Measurements from ENCODE around the gene EMX2.
"Not testable (repeated sequence)": the region's sequence is repeated elsewhere in the genome, so short reads cannot be mapped to it uniquely, and the experiment has no call there.

EMX2 gene

DNA sequence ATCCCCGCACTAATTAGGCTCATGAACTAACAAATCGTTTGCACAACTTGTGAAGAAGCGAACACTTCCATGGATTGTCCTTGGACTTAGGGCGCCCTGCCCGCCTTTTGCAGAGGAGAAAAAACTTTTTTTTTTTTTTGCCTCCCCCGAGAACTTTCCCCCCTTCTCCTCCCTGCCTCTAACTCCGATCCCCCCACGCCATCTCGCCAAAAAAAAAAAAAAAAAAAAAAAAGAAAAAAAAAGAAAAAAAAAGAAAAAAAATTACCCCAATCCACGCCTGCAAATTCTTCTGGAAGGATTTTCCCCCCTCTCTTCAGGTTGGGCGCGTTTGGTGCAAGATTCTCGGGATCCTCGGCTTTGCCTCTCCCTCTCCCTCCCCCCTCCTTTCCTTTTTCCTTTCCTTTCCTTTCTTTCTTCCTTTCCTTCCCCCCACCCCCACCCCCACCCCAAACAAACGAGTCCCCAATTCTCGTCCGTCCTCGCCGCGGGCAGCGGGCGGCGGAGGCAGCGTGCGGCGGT lies at the start of gene EMX2:
Gene EMX2, plus strand, starts transcription at position 41 of the 519 bp plus-strand sequence. CDS start 522 bp downstream, outside the sequence.
- DNase-seq = peak; percentile 55

DNA sequence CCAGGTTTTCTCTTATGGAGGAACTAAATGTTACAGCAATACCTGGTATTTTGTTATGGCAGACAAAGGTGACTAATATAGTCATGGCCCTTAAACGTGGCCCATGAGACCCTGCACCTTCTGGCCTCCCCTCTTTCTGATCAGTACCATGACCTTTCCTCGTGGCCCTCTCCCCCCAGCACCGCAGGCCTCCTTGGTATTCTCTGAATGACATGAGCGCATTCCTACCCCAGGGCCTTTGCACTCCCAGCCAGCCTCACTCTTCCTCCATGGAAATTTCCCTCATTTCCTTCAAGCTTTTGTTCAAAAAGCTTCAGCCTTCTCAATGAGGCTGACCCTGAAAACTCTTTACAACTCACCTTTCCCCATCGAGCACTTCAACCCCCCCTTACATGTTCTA lies 46.5 kb upstream of the EMX2 start:
- no peak for DNase-seq

DNA sequence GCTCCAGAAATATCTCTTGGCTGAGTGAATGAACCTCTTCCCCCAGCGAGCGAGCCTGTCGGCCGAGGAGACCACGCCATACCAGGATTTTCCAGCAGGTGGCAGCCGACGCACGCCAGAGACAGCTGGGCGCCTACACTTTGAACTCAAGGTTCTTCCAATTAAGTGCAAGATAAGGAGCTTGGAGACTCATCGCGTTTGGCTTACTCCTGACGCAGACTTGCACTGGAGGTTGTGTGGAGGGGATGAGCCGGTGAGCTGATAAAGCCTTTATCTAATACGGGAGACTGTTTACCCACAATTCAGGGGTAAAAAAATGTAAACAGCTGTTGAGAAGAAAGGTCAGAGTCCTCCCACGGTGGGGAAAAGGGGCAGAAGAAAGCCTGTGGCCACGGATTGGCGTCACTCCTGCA lies 45.9 kb upstream of the EMX2 start:
- peak; percentile 82 for DNase-seq

DNA sequence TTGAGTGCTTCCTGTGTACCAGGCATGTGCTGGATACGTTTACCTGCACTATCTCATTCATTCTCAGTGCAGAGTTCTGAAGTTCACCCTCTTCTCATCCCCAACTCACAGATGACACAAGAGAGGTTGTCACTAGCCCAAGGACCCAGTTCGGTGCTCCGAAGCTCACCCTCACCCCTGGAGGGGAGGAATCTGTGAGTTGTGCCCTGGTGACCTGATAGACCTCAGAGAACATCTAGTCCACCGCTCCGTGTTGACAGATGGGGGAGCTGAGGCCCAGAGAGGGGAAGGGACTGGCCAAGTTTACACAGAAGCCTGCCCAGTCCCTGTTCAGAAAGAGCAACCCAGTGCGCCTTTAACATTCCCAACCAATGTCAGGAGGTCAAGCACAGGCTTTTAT lies 44.8 kb upstream of the EMX2 start:
- DNase-seq = no peak

DNA sequence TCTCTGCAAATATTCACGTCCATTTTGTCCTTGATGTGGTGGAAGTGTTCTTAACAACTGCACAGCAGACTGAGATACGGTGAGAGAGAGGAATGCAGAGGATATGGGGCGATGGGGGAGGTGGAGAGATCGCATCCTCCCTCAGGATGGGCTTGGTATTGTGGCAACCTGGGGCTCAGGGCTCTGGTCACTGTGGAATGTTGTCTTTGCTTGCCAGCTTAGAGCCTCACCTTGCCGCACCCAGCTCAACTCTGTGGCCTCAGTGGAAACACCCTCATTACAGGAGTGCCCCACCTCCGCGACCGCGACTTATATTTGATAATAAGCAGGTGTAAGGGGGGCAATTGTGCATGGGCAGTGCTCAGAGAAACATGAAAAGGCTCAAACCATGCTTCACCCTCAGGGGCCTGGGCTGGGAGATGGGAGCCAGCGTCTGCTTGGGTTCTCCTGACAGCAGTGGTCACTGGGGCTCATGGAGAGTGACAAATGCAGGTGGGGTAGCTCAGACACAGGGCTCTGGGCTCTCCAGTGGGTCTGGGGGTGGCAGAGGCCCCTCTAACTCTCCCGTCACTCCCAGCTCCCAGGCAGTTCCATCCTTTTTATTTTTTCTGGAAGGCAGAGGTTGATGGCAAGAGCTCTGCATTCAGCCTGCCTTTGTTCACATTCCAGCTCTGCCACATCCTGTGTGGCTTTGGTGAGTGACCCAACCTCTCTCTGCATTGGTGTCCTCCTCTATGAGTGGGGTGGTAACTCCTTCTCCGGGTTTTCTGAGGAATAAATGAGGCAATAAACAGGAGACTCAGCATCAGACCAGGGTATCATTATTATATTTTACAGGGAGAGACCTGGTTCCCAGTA lies 43.1 kb upstream of the EMX2 start:
- DNase-seq = no peak

DNA sequence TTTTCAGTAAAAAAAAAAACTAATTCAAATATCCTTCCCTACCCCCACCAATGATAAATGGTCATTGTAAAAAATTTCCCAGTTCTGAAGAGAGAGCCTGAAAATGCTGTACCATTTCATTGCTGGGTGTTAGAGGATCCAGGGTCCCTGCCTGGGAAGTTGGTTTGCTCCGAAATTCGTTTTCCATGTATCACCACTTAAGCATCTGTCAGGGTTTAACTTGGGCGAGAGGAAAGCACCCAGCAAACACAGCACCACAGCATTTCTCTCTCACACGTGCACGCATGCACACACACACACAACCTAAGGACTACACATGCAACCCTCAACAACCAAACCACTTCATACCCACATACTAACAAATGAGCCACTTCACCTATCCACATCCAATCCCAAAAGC lies 42.1 kb upstream of the EMX2 start:
- no peak for DNase-seq

DNA sequence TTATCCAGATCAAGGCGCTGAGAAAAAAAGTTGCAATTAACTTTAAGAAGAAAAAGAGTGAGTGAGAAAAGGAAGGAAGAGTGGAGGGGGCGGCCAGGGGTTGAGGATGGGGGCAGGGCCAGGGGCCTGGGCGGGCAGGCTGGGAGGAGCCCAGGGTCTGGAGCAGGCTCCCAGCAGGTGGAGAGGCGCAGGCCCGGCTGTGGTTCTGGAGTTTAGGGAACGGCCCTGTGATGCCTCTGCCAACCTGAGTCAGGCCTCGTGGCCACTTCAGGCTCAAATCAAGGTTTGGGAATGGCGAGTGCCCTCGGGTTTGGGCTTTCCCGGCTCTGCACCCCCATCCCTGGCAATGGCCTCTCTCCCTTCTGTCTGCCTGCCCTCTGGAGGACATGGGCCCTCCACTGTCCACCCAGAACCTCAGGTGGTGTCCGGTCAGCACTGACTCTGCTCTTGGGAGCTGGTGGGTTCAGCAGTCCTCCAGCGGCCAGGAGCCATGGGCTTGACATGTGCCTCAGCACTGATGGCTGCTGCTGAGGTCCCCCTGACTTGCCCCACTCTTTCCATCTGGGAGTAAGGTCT lies 41.0 kb upstream of the EMX2 start:
- DNase-seq = no peak

DNA sequence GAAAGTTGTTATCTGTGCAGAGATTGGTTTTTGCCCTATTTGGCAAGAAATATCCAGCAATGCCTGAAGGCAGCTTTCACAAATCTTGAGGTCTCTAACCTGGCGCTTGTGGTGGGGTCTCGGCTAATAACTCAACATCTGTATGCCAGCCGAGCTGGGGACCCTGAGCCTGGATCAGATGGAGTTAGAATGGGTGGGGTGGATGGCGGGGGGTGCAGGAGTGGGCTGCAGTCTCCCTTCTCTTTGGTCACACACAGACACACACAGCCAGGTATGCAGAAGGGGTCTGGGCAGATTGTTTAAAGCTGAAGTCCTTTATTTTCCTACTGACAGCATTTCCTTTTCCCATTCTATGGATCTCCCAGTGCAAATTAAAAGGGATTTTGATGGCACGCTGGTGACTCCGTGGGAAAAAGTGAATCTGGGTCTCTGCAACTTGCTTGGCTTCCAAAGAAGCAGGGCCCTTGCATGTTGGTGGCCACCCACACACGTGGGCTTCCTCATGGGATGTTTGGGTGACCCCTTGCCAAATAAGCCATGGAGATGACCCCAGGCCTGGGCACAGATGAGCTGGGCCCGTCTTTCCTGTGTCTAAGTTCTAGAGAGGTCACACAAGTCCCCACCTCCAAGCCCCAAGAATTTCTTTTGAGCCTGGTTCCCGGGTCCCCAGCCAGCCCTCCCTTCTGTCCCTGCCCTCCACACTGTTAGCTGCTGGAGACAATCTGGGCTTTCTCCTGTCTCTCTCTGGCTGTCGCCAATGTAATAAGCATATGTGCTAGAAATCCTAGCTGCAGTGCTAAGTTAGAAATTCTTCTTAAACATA lies 39.9 kb upstream of the EMX2 start:
- no peak for DNase-seq

DNA sequence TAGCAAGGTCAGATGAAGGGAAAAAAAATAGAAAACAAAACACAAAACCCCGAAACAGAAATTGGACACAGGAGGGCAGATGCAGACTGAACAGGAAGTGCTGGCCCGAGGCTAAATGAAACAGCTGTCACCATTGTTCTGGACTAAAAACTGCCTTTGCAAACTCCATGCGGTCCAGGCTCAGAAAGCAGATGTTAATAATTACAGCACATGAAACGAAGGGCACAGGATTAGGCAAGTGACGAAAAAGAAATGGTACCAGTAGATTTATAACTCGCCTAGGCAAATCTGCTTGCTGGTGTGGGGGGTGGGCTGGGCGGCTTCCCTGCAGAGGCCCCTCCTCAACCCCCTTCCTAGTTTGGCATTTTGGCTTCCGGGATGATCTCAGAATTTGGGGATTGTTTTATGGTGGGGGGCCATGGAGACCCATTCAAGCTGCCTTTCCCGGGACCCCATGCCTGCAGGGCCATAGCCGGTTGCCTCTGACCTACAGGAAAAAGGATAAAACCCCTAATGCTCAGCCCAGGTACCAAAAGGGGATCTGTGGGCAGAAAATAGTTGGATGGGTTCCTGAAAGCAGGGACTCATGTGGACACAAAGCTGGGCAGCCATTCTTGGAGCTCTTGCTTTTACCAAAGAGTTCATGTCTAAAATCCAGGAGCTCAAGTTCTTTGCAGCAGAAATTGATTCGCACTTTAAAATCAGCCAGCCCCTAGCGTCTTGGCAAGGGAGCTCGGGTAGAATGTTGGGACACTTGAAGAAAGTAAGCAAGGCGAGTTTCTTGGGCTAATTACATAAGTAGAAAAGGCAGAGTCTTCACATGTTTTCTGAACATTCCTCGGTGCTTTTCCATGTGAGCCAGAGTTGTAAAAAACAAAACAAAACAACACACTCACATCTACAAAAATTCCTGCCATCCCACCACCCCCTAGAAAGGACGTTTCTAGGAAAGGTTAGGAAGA lies 39.0 kb upstream of the EMX2 start:
- peak; percentile 65 for DNase-seq

DNA sequence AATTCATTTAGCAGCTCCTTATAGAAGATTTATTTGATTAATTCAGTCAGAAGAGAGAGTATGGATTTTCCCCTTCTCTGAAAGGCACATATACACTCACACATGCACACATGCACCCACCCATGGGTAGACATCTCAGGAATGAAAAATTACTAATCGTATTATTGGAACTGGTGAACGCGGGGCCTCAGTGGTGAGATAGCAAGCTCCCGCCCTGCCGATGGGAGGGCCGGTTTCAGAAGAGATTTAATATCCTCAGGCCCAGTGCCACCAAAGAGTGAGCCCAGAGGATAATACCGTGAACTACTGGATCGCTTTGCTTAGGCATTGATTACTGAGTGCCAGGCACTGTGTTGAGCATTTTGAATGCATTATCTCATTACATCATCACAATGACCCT lies 38.0 kb upstream of the EMX2 start:
- DNase-seq = no peak

DNA sequence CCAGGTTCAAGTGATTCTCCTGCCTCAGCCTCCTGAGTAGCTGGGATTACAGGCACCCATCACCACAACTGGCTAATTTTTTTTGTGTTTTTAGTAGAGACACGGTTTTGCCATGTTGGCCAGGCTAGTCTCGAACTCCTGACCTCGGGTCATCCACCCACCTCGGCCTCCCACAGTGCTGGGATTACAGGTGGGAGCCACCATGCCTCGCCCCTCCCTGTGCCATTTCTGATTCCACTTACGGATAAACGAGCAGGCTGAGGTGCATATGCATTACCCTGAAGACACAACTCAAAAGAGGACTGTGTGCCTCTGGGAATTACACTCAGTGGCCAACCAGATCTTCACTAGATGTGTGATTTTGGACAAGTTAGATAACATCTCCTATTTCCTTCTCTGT lies 35.5 kb upstream of the EMX2 start:
- DNase-seq = not testable (repeated sequence)

DNA sequence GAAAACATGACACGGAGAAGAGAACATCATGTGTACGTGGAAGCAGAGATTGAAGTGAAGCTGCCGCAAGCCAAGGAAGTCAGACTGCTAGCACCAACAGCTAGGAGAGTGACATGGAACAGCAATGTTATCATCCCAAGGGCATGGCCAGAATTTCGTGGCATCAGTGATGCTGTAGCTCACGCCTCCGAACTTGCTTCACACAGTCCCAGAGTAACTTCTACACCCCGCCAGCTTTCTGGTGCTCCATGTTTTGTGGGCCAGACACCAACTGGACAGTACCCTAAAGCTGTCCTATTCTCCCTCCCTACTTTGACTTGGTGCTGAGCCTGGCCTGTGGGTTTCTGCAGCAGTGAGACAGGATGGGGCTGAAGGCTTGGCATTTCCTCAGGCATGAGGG lies 33.0 kb upstream of the EMX2 start:
- DNase-seq = no peak

DNA sequence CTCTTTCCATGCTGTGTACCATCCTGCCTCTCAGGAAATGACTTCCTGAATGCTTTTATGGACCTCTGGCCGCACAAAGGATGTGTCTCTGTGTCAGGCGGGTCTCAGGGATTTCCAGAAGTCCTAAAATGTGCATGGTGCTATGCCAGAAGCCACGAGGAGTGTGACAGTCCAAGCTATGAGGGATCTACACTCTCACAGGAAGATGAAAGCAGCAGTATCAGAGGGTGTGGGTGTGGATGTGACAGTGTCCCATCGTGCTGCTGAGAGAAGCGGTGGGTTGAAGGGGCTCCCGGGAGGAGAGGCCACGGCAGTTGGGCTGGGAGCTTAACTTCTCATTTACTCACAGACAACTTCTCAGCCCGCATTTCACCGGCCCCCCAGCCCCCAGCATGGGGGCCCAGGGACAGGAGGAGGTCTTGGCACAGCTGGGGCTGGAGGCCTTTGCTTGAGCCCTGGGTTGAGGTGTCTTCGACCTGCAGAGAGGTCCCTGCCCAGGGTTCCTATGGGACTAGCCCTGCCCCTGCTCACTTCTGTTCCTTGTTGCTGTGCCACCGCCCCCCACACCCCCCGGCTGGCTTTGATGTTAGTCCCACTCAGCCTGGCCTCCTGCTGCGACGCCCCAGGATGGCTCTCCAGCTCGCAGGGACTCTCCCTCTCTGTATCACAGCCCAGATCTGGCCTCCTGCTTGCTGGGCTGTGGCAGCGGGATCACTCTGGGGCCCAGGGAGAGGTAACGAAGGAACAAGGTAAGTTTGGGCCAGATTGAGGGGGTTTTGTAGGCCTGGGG lies 30.8 kb upstream of the EMX2 start:
- no peak for DNase-seq

DNA sequence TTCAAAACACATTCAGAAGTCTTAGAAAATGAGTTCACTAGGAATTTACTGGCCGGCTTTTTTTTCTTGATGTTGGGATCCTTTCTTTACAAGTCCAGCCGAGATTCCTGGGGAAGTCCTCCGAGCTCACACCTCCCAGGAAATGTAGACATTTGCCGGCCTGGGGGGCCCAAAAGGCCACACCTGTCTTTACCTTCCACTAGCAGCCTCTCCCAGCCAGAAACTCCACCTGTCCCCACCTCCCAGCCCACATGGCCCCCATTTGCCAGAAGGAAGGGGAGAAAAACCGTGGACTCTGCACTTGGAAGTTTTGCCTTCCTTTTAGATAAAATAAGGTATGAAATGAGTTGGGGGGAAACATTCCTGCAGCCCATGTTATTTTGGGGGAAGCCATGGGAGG lies 27.6 kb upstream of the EMX2 start:
- no peak for DNase-seq

DNA sequence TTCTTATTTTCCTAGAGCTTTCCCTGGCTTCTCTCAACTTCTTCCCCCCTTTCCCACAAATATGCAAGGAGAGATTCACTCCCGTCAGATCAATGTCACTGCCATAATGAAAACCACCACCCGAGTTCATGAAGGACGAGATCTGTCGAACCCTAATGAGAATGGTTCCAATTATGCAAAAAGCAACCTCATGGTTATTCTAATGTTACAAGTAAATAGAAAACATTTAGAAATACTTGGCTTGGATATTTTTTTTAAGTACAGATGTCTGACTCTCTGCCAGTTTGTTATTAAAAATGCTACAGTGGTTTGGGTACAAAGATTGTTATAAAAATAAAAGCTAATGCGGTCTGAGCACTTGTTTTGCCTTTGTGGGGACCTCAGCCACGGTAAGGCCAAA lies 25.9 kb upstream of the EMX2 start:
- DNase-seq = no peak

DNA sequence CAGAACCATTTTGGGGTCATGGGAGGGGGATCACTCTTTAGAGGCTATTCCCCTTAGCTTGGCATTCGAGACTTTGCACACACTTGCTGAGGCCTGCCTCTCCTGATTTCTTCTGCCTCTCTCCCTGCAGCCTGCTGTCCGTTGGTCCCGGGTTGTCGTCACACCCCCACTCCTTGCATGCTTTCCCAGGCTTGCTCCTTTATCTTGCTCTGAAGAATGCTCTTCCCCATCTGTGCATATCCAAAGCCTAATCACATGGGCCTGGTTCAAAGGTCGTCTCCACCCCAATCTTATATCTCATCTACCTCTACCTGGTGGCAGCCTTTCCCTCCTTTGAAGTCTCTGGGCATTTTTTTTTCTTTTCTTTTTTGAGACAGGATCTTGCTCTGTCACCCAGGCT lies 24.3 kb upstream of the EMX2 start:
- no peak for DNase-seq

DNA sequence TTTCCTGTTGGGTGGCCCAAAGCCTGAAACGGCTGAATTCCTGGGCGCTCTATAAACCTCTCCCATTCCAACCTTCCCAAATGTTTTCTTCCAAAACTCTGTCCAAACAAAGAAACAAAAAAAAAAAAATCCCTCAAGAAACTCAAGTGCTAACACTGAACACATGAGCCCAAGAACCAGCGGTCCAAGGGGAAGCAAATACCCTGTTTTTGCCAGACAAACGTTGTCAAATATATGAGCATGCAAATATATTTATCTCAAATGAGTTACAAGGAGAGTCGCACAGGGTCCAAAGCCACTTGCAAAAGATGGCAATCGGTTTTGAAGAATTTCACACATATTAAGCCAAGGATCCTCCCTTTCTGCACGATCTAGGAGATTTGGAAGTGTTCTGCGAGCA lies 23.3 kb upstream of the EMX2 start:
- DNase-seq = no peak

DNA sequence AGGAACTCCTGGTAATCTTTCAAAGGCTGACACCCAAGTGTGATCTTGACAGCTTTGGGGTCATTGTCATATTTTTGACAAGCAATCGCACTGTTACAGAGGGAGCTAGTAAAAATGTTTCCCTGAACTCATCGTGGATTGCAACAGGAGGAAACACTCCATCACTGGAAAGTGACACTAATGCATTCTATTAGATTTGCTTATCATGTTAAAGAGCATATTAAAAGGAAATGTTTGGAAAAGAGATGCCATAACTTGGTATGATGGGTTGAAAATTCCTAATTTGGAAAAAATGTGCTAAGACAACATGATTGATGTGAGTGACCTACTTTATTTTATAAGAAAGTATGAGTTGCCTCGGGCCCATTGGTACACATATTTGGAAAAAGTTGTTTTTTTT lies 22.7 kb upstream of the EMX2 start:
- DNase-seq = peak; percentile 40

DNA sequence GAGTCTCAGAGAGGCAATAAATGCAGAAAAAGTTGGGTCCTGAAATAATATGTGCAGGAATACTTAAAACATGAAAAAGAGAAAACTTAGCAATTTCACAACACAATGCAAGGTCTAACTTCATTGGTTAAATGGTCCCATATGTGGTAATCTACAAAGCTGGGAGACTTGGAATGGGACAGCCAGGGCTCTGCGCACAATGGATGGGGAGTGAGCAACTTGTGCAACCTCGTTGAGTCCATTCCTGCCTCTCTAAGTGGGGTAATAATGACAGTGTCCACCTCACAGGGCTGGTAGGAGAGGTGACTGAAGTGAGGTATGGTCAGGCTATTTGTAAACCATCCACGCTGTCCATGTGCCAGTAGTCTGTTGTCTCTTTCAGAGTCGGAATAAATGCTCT lies 11.8 kb upstream of the EMX2 start:
- DNase-seq = no peak

DNA sequence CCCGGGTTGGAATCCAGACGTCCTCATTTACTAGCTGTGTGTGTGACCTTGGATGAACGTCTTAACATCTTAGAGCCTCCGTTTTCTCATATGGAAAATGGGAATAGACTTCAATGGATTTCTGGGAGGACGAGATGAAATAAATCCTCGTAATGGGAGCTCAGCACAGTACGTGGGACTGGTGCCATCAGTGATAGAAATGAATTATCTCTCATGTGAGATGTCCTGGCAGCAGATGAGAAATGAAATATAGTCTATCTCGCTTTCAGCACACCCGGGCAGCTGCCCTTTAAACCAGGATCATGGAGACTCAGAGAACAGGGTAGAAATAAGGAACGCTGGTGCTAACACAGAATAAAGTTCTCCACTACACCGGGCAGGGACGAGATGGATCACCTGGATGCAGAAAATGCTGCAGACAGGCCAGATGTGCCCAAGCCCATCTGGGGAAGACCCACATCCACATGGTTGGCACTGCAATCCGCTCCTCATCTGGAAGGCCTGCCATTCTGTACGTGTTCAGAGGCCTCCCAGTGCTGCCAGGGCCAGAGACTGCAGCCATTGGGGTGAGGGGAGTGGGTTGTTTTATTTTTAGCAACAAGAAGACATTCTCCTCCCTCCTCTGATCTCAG lies 11.1 kb upstream of the EMX2 start:
- no peak for DNase-seq

DNA sequence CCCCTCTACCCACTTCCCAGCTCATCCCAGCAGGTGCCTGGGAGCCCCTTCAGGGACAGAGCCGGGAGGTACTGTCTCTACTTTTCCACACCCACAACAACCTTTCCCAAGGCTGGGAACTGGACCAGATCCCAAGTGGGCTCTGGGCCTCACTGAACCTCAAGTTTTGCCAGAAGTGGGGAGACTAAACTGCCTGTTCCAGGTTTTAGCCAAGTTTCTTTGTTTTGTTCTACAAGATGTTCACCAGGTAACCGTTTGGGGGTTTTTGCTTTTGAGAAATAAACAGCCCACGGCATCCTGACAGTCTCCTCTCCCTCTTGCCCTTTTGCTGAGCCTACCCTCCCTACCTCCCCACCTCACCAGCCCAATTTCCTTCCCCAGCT lies 10.6 kb upstream of the EMX2 start:
- no peak for DNase-seq

Measured in fibroblast of upper back skin (primary cell).